ENCODE results near the gene LRTM1. TPM values are rescaled to one million over a fixed set of nuclear protein-coding genes. Genes with fewer than 3 reads are reported as not detected.

LRTM1 gene
- total RNA-seq, 1 donor from 2014 or later, result not detected

DNA sequence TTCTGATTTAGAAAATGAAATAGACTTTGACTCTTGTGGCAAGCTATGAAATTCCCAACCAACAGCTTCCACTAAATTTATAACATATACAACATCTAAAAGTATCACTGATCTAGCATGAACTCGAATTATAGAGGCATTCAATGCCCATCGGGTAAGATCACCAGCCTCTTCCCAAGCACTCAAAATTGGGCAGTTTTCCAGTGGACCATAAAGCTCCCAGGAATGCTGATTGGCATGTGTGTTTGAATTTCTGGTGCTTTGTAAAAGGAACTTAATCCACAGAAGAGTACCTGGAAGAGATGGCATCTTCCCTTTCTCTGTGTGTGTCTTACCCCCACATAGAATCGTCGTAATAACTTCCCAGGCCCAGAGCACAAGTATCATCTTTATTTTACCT lies 10.0 kb downstream of the LRTM1 start:
- DNase-seq (ENCODE audit: low read depth), result peak; percentile 20
- no peak overlapping the region for H3K27ac Mint-ChIP-seq (ENCODE audit: unreplicated experiment)
- TF ChIP-seq EZH2 (IDR thresholded peaks at IDR 0.05; ENCODE audit: insufficient read depth, low read length) (no peak), CTCF (IDR thresholded peaks at IDR 0.05; ENCODE audit: insufficient read depth, low read depth, low read length) (no peak)
- Histone ChIP-seq H3K27ac (ENCODE audit: low read depth, low read length) (no peak overlapping the region), H3K4me1 (ENCODE audit: insufficient read depth, low read length) (peaks cover 12% of the 10 kb centered on the region), H3K9ac (ENCODE audit: low read length) (no peak overlapping the region), H3K4me3 (ENCODE audit: insufficient read depth, low read depth, low read length) (no peak overlapping the region), H3K79me2 (ENCODE audit: insufficient read depth, low read length) (no peaks in the 10 kb centered on the region), H2AFZ (ENCODE audit: low read depth, low read length) (no peak overlapping the region), H3K36me3 (ENCODE audit: insufficient read depth, low read length) (no peaks in the 10 kb centered on the region), H3K9me3 (ENCODE audit: insufficient read depth, low read depth, low read length) (no peaks in the 10 kb centered on the region), H3K4me2 (ENCODE audit: low read length) (no peak overlapping the region), H3K27me3 (ENCODE audit: insufficient read depth, low read length) (no peaks in the 10 kb centered on the region), H4K20me1 (ENCODE audit: insufficient read depth, low read length) (no peaks in the 10 kb centered on the region)
- FAIRE-seq, result no peak
- no peak overlapping the region for H3K4me3 Mint-ChIP-seq (ENCODE audit: unreplicated experiment)
- peaks cover under 1% of the 10 kb centered on the region for H3K27me3 Mint-ChIP-seq (ENCODE audit: low read depth, unreplicated experiment)
- peaks cover 3% of the 10 kb centered on the region for H3K4me1 Mint-ChIP-seq (ENCODE audit: low read depth, unreplicated experiment)
- H3K36me3 Mint-ChIP-seq (ENCODE audit: low read depth, unreplicated experiment), result no peaks in the 10 kb centered on the region
- no peaks in the 10 kb centered on the region for H3K9me3 Mint-ChIP-seq (ENCODE audit: unreplicated experiment)

DNA sequence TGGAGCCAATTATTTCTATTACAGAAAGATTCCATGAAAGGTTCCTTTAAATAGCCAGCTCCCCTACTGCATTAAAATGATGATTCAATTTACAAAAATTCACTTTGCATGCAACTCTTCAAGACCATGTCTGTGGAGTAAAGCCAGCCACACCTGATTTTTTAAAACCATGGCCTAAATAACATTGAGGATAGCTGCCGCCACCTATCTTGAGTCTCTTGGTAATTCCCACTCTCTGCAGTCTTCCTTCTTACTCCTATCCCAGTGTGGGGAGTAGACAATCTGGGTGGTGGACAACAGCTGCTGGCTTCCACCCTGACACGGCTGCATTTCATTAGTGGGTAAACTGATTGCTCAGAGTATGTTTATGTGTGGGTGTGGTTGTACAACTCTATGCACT lies 10.7 kb downstream of the LRTM1 start:
- Histone ChIP-seq H2AFZ (ENCODE audit: low read depth, low read length) (no peak overlapping the region), H3K27me3 (ENCODE audit: insufficient read depth, low read length) (no peaks in the 10 kb centered on the region), H3K4me3 (ENCODE audit: insufficient read depth, low read depth, low read length) (no peak overlapping the region), H4K20me1 (ENCODE audit: insufficient read depth, low read length) (no peaks in the 10 kb centered on the region), H3K9me3 (ENCODE audit: insufficient read depth, low read depth, low read length) (no peaks in the 10 kb centered on the region), H3K36me3 (ENCODE audit: insufficient read depth, low read length) (no peaks in the 10 kb centered on the region), H3K79me2 (ENCODE audit: insufficient read depth, low read length) (no peaks in the 10 kb centered on the region), H3K27ac (ENCODE audit: low read depth, low read length) (no peak overlapping the region), H3K9ac (ENCODE audit: low read length) (no peak overlapping the region), H3K4me1 (ENCODE audit: insufficient read depth, low read length) (peaks cover 12% of the 10 kb centered on the region), H3K4me2 (ENCODE audit: low read length) (peak overlapping the region; percentile 12)
- no peak overlapping the region for H3K27ac Mint-ChIP-seq (ENCODE audit: unreplicated experiment)
- DNase-seq (ENCODE audit: low read depth), result peak; percentile 61
- peaks cover 3% of the 10 kb centered on the region for H3K4me1 Mint-ChIP-seq (ENCODE audit: low read depth, unreplicated experiment)
- TF ChIP-seq CTCF (IDR thresholded peaks at IDR 0.05; ENCODE audit: insufficient read depth, low read depth, low read length), result no peak
- TF ChIP-seq EZH2 (IDR thresholded peaks at IDR 0.05; ENCODE audit: insufficient read depth, low read length), result no peak
- H3K9me3 Mint-ChIP-seq (ENCODE audit: unreplicated experiment), result peaks cover 2% of the 10 kb centered on the region
- no peaks in the 10 kb centered on the region for H3K36me3 Mint-ChIP-seq (ENCODE audit: low read depth, unreplicated experiment)
- H3K4me3 Mint-ChIP-seq (ENCODE audit: unreplicated experiment), result no peak overlapping the region
- peak; percentile 23 for FAIRE-seq
- no peaks in the 10 kb centered on the region for H3K27me3 Mint-ChIP-seq (ENCODE audit: low read depth, unreplicated experiment)

- no peak for FAIRE-seq
- Histone ChIP-seq H3K79me2 (ENCODE audit: insufficient read depth, low read length) (no peaks in the 10 kb centered on the region), H3K27me3 (ENCODE audit: insufficient read depth, low read length) (no peaks in the 10 kb centered on the region), H3K9ac (ENCODE audit: low read length) (no peak overlapping the region), H3K36me3 (ENCODE audit: insufficient read depth, low read length) (no peaks in the 10 kb centered on the region), H3K4me2 (ENCODE audit: low read length) (no peak overlapping the region), H3K27ac (ENCODE audit: low read depth, low read length) (no peak overlapping the region), H3K4me3 (ENCODE audit: insufficient read depth, low read depth, low read length) (no peak overlapping the region), H2AFZ (ENCODE audit: low read depth, low read length) (no peak overlapping the region), H4K20me1 (ENCODE audit: insufficient read depth, low read length) (no peaks in the 10 kb centered on the region), H3K9me3 (ENCODE audit: insufficient read depth, low read depth, low read length) (no peaks in the 10 kb centered on the region), H3K4me1 (ENCODE audit: insufficient read depth, low read length) (peaks cover 12% of the 10 kb centered on the region)
- no peak for TF ChIP-seq CTCF (IDR thresholded peaks at IDR 0.05; ENCODE audit: insufficient read depth, low read depth, low read length)
- no peak for TF ChIP-seq EZH2 (IDR thresholded peaks at IDR 0.05; ENCODE audit: insufficient read depth, low read length)
- no peaks in the 10 kb centered on the region for H3K27me3 Mint-ChIP-seq (ENCODE audit: low read depth, unreplicated experiment)
- peaks cover 3% of the 10 kb centered on the region for H3K4me1 Mint-ChIP-seq (ENCODE audit: low read depth, unreplicated experiment)
- H3K9me3 Mint-ChIP-seq (ENCODE audit: unreplicated experiment), result peaks cover 6% of the 10 kb centered on the region
- H3K27ac Mint-ChIP-seq (ENCODE audit: unreplicated experiment), result no peak overlapping the region
- DNase-seq (ENCODE audit: low read depth), result no peak
- no peak overlapping the region for H3K4me3 Mint-ChIP-seq (ENCODE audit: unreplicated experiment)
- no peaks in the 10 kb centered on the region for H3K36me3 Mint-ChIP-seq (ENCODE audit: low read depth, unreplicated experiment)
Measured at GRCh38 chr3:54916732-54917131, 11.1 kb downstream of the LRTM1 start.
